Heart right ventricle (tissue), 16 donors: ENCODE measurements around the gene SCYL2. TPM values are rescaled to one million over a fixed set of nuclear protein-coding genes. Genes with fewer than 3 reads are reported as not detected.

Source experiments
- ATAC-seq, 8 donors: fragments of 200-7000 bp; cut with Tn5 transposase; one replicate each; pipeline ENCODE4 v1.9.1; 2020; ENCODE audit warnings: mild to moderate bottlenecking in 8 of 8, moderate library complexity in 8 of 8, moderate number of reproducible peaks in 1 of 8
- DNase-seq, 2 donors: peaks; one replicate each; pipeline ENCODE4 v3.0.0-alpha.2; 2020
- H3K27ac ChIP-seq, 10 donors: fragments of 200-600 bp; sonication (generic) in 2 of 10; one replicate each; pipeline versions ENCODE4 v1.5.0 to v1.8.0; 2020 to 2022; ENCODE audit warnings: mild to moderate bottlenecking in 3 of 10
- H3K27me3 ChIP-seq, 7 donors: fragments of 200-600 bp; one replicate each; pipeline ENCODE4 v1.8.0; 2021 to 2022; ENCODE audit warnings: mild to moderate bottlenecking in 2 of 7
- H3K36me3 ChIP-seq, 9 donors: fragments of 200-600 bp; sonication (generic) in 1 of 9; one replicate each; pipeline versions ENCODE4 v1.5.0 to v1.8.0; 2020 to 2022; ENCODE audit warnings: mild to moderate bottlenecking in 2 of 9
- H3K4me1 ChIP-seq, 9 donors: fragments of 200-600 bp; sonication (generic) in 1 of 9; one replicate each; pipeline versions ENCODE4 v1.5.0 to v1.8.0; 2020 to 2022; ENCODE audit warnings: mild to moderate bottlenecking in 4 of 9
- H3K4me3 ChIP-seq, 10 donors: fragments of 200-600 bp; sonication (generic) in 2 of 10; one replicate each; pipeline versions ENCODE4 v1.5.0 to v1.8.0; 2020 to 2022; ENCODE audit warnings: mild to moderate bottlenecking in 7 of 10, moderate library complexity in 2 of 10
- H3K9me3 ChIP-seq, 11 donors: fragments of 200-600 bp in 10 of 11; sonication (generic) in 2 of 11; one replicate each; pipeline versions ENCODE4 v1.5.0 to v1.8.0; 2013 to 2022; ENCODE audit warnings: mild to moderate bottlenecking in 2 of 11, control low read depth in 1 of 11, moderate library complexity in 1 of 11
- CTCF ChIP-seq, 9 donors: fragments of 200-600 bp; sonication (generic) in 2 of 9; IDR thresholded peaks; one replicate each; pipeline versions ENCODE4 v1.5.0 to v1.8.0; 2021 to 2022; ENCODE audit warnings: antibody characterized with exemption in 9 of 9, mild to moderate bottlenecking in 5 of 9, moderate library complexity in 1 of 9
- WGBS, 2 donors: extraction: QIAGEN DNeasy Blood & Tissue Kit; methylation state at CpG; one replicate each; pipeline ENCODE4 v1.1.7; 2013; ENCODE audit warnings: inconsistent platforms in 1 of 2; 5-methylcytosine and 5-hydroxymethylcytosine counted together
- intact Hi-C, 10 donors: fragments of 100-400 bp; cut with DNase I; formaldehyde crosslinking; loops; one replicate each; pipeline versions ENCODE4 v1.11.1 to v1.14.2; 2022
- polyA plus RNA-seq, 2 donors: library from polyadenylated mRNA; stranded (reverse); fragments of 200-250 nt; gene quantifications; one replicate each; pipeline ENCODE4 v1.2.3, GENCODE V29; 2013
- total RNA-seq, 10 donors: library from RNA; stranded (reverse); fragmentation: NEBNext Ultra II Directional in 3 of 10; extraction: Animal tissue kit (Norgen Biotek cat#: 25700) in 3 of 10; gene quantifications; one replicate each; pipeline versions ENCODE4 v1.2.1 to v1.2.4, GENCODE V29; 2021 to 2023
- donor health status: Arrhythmogenic right ventricular cardiomyopathy.
- donor health status: ischemic (EF 13 %, LVEDD 7.1; RV severe dilation, severe dysfunction).
- donor health status: healthy with polysubstance abuse.
- donor health status: DM: no; HTN: yes; CAD: no.
- donor health status: DM: no; HTN: no; CAD: no.
- donor health status: ischemic (EF 25% LVEDD 6.9; RV normal size, moderate dysfunction).
- donor health status: ischemic (EF 25% LVEDD 5.7; RV mildly dilated, moderate dysfunction).
- donor health status: healthy.
- donor health status: DM: yes; HTN: yes; CAD: no.
- donor health status: Ischemic cardiomyopathy.
- donor health status: ischemic (EF 35%, LVEDD 5.7; RV mildly dilated, moderate dysfunction).
- donor health status: nonischemic (EF 11% LVEDD 7.7; RV severe dilation, severe dysfunction).
- donor health status: DM: yes; HTN: yes; CAD: no.
- donor health status: PGD.
- donor health status: ischemic (EF 29% LVEDD 5.4; RV normal size, mild dysfunction).
- donor health status: nonischemic (EF 23%, LVEDD 6.1; RV moderate dilation, normal function).

The SCYL2 gene
- total and polyA plus RNA-seq, 12 donors, result 9.5 to 40.0 (median 32.1) TPM

- no peak for TF ChIP-seq CTCF (IDR thresholded peaks at IDR 0.05)
- WGBS, 2 donors, result 65 to 75% methylated on average over 11 of the region's 11 CpGs
- intact Hi-C loops, result loop anchor here in 6 of 10 donors (2.0 to 10.0 kb wide), 6 partner anchors 64 to 309 kb away; partner anchors contain the start of genes ACTR6 (in 4 of the 6), BLTP3B (in 1 of the 6) and GAS2L3 (in 1 of the 6)
- Histone ChIP-seq H3K27ac (peak overlapping the region in 9 of 10 donors; percentile 92 to 99 (median 98)), H3K27me3 (no peaks in the 10 kb centered on the region), H3K9me3 (no peaks in the 10 kb centered on the region), H3K4me3 (peak overlapping the region; percentile 69 to 97 (median 88)), H3K4me1 (peaks cover 2 to 37% (median 28%) of the 10 kb centered on the region in 9 donors), H3K36me3 (no peaks in the 10 kb centered on the region)
- DNase-seq (no peak), ATAC-seq (no peak)
Observed at GRCh38 chr12:100265732-100266584, 1.0 kb upstream of the SCYL2 start.

GRCh38 chr12:100266585-100266834 lies 467 bp upstream of the SCYL2 start:
- Histone ChIP-seq H3K36me3 (no peaks in the 10 kb centered on the region), H3K27ac (peak overlapping the region in 9 of 10 donors; percentile 92 to 99 (median 98)), H3K9me3 (no peaks in the 10 kb centered on the region), H3K27me3 (no peaks in the 10 kb centered on the region), H3K4me3 (peak overlapping the region; percentile 69 to 97 (median 88)), H3K4me1 (peaks cover 2 to 43% (median 34%) of the 10 kb centered on the region in 9 donors)
- 0 to 3% methylated on average over 6 of the region's 6 CpGs for WGBS, 2 donors
- TF ChIP-seq CTCF (IDR thresholded peaks at IDR 0.05), result no peak
- ATAC-seq (peak; percentile 80 to 93 (median 88)), DNase-seq (peak; percentile 93 to 94)
- intact Hi-C loops, result loop anchor here in 6 of 10 donors (2.0 to 10.0 kb wide), 6 partner anchors 64 to 308 kb away; partner anchors contain the start of genes ACTR6 (in 3 of the 6), BLTP3B (in 1 of the 6) and GAS2L3 (in 1 of the 6)

GRCh38 chr12:100267603-100268281 lies 765 bp downstream of the SCYL2 start:
- Histone ChIP-seq H3K4me1 (peaks cover 2 to 49% (median 39%) of the 10 kb centered on the region in 9 donors), H3K4me3 (peak overlapping the region; percentile 69 to 97 (median 88)), H3K36me3 (no peaks in the 10 kb centered on the region), H3K27ac (peak overlapping the region; percentile 75 to 99 (median 96)), H3K9me3 (no peaks in the 10 kb centered on the region), H3K27me3 (no peaks in the 10 kb centered on the region)
- intact Hi-C loops, result loop anchor here in 6 of 10 donors (2.0 to 10.0 kb wide), 6 partner anchors 65 to 307 kb away; partner anchors contain the start of genes ACTR6 (in 3 of the 6), BLTP3B (in 1 of the 6) and GAS2L3 (in 1 of the 6)
- no peak for TF ChIP-seq CTCF (IDR thresholded peaks at IDR 0.05)
- ATAC-seq, result peak in 5 of 8 donors; percentile 1 to 35 (median 6)
- peak in 1 of 2 donors; percentile 12 for DNase-seq
- 0 to 1% methylated on average over 33 of the region's 33 CpGs for WGBS, 2 donors
